Caco-2 (cell line): ENCODE results near the gene PARD3. TPM values are rescaled to one million over a fixed set of nuclear protein-coding genes. Genes with fewer than 3 reads are reported as not detected.

Source experiments
- BruUV-seq: library from RNA; stranded (reverse); fragments of 400-500 nt; replicated peaks from 2 replicates; lab custom pipeline; 2021; lab: Mats Ljungman, UMichigan
- CTCF ChIA-PET: fragments of 300-600 bp; sonication (Branson Sonifier 250); formaldehyde crosslinking; loops from one replicate; lab custom pipeline; 2022; ENCODE audit warnings: antibody characterized with exemption; lab: Charles Lee
- POLR2A ChIA-PET: fragments of 300-600 bp; sonication (Branson Sonifier 250); formaldehyde crosslinking; loops from one replicate; lab custom pipeline; 2022; ENCODE audit warnings: antibody characterized with exemption; lab: Charles Lee
- DNase-seq, 2 experiments: peaks; one replicate each; pipeline versions ENCODE4 v3.0.0 to v3.0.0-alpha.2; 2020 to 2022
- H3K27me3 ChIP-seq: replicated peaks from 2 replicates; pipeline ENCODE4 v1.6.0; 2011; ENCODE audit warnings: low read length; ENCODE audit not compliant: control insufficient read depth, insufficient read depth
- H3K36me3 ChIP-seq: 2 replicates; pipeline ENCODE4 v1.5.1; 2011; ENCODE audit warnings: low read length; ENCODE audit not compliant: control insufficient read depth, insufficient read depth
- H3K4me1 ChIP-seq: fragments of 250-450 bp; sonication (Bioruptor Pico); 2 replicates; pipeline ENCODE4 v1.5.1; 2020; ENCODE audit warnings: mild to moderate bottlenecking
- H3K4me3 ChIP-seq: 2 replicates; pipeline ENCODE4 v1.5.1; 2011; ENCODE audit warnings: low read depth, mild to moderate bottlenecking, control low read depth, low read length
- H3K9me3 ChIP-seq: fragments of 250-450 bp; sonication (Bioruptor Pico); 2 replicates; pipeline ENCODE4 v1.5.1; 2020; ENCODE audit warnings: mild to moderate bottlenecking, moderate library complexity
- H3K27ac Mint-ChIP-seq: one replicate; pipeline ENCODE4 v1.8.0; 2022; ENCODE audit warnings: mixed read lengths; ENCODE audit not compliant: unreplicated experiment
- H3K27me3 Mint-ChIP-seq: one replicate; pipeline ENCODE4 v1.8.0; 2022; ENCODE audit warnings: mixed read lengths; ENCODE audit not compliant: insufficient read depth, unreplicated experiment
- H3K36me3 Mint-ChIP-seq: one replicate; pipeline ENCODE4 v1.8.0; 2022; ENCODE audit warnings: mild to moderate bottlenecking, mixed read lengths; ENCODE audit not compliant: insufficient read depth, unreplicated experiment
- H3K4me1 Mint-ChIP-seq: one replicate; pipeline ENCODE4 v1.8.0; 2022; ENCODE audit warnings: low read depth, mixed read lengths; ENCODE audit not compliant: unreplicated experiment
- H3K4me3 Mint-ChIP-seq: one replicate; pipeline ENCODE4 v1.8.0; 2022; ENCODE audit warnings: mild to moderate bottlenecking, moderate library complexity, mixed read lengths; ENCODE audit not compliant: unreplicated experiment
- H3K9me3 Mint-ChIP-seq: one replicate; pipeline ENCODE4 v1.8.0; 2022; ENCODE audit warnings: mixed read lengths; ENCODE audit not compliant: unreplicated experiment
- CTCF ChIP-seq, 2 experiments: fragments of 200-600 bp in 1 of 2; IDR thresholded peaks; 1 replicate in 1 of 2; 2 replicates in 1 of 2; pipeline versions ENCODE4 v1.5.1 to v1.8.0; 2011 to 2022; ENCODE audit warnings: antibody characterized with exemption in 1 of 2, control low read depth in 1 of 2, inconsistent platforms in 1 of 2, low read depth in 1 of 2, low read length in 1 of 2, mild to moderate bottlenecking in 1 of 2, moderate library complexity in 1 of 2; ENCODE audit not compliant: insufficient read depth in 1 of 2, severe bottlenecking in 1 of 2, unreplicated experiment in 1 of 2
- intact Hi-C: fragments of 100-400 bp; cut with micrococcal nuclease; formaldehyde crosslinking; loops from one replicate; pipeline ENCODE4 v1.10.0; 2022; ENCODE audit not compliant: unreplicated experiment
- total RNA-seq: library from RNA; stranded (reverse); gene quantifications from 2 replicates; pipeline ENCODE4 v1.2.3, GENCODE V29; 2022

The PARD3 gene
- total RNA-seq, 1 experiment from 2014 or later: 80.7 TPM

- TF ChIP-seq CTCF (IDR thresholded peaks at IDR 0.05; ENCODE audit: insufficient read depth in 1 of 2, low read depth in 1 of 2, low read length in 1 of 2, severe bottlenecking in 1 of 2, unreplicated experiment in 1 of 2): no peak
- Histone ChIP-seq H3K4me1 (peaks cover 3% of the 10 kb centered on the region; the same call in 1 of the 2 replicates), H3K9me3 (no peaks in the 10 kb centered on the region), H3K4me3 (no peak overlapping the region), H3K27me3 (no peaks in the 10 kb centered on the region), H3K36me3 (no peaks in the 10 kb centered on the region)
- intact Hi-C loops: no loop called here
- ChIA-PET POLR2A (no interaction called here), CTCF (no interaction called here)
- Mint-ChIP-seq H3K4me1 (peaks cover 15% of the 10 kb centered on the region), H3K27me3 (no peaks in the 10 kb centered on the region), H3K36me3 (peaks cover 13% of the 10 kb centered on the region), H3K4me3 (no peak overlapping the region), H3K27ac (no peak overlapping the region), H3K9me3 (no peaks in the 10 kb centered on the region)
- no peak for DNase-seq
- BruUV-seq: no TSS peak
These were observed 10.8 kb downstream of the PARD3 start for GRCh38 chr10:34804306-34804705.

GRCh38 chr10:34802692-34803091, 12.4 kb downstream of the PARD3 start:
- no peaks in the 10 kb centered on the region for H3K27me3 Mint-ChIP-seq
- Histone ChIP-seq H3K9me3 (no peaks in the 10 kb centered on the region), H3K27me3 (no peaks in the 10 kb centered on the region), H3K36me3 (no peaks in the 10 kb centered on the region; the same call in 1 of the 2 replicates), H3K4me3 (no peak overlapping the region), H3K4me1 (peaks cover 3% of the 10 kb centered on the region; the same call in 1 of the 2 replicates)
- intact Hi-C loops: no loop called here
- H3K36me3 Mint-ChIP-seq: peaks cover 21% of the 10 kb centered on the region
- no TSS peak for BruUV-seq
- peaks cover 5% of the 10 kb centered on the region for H3K4me1 Mint-ChIP-seq
- no peak for DNase-seq
- H3K4me3 Mint-ChIP-seq: no peak overlapping the region
- TF ChIP-seq CTCF (IDR thresholded peaks at IDR 0.05; ENCODE audit: insufficient read depth in 1 of 2, low read depth in 1 of 2, low read length in 1 of 2, severe bottlenecking in 1 of 2, unreplicated experiment in 1 of 2): no peak
- ChIA-PET CTCF (no interaction called here), POLR2A (no interaction called here)
- no peak overlapping the region for H3K27ac Mint-ChIP-seq
- no peaks in the 10 kb centered on the region for H3K9me3 Mint-ChIP-seq

- POLR2A ChIA-PET: no interaction called here
- no peak overlapping the region for H3K4me3 Mint-ChIP-seq
- Histone ChIP-seq H3K36me3 (no peaks in the 10 kb centered on the region; the same call in 1 of the 2 replicates), H3K4me3 (no peak overlapping the region), H3K4me1 (peaks cover 3% of the 10 kb centered on the region; the same call in 1 of the 2 replicates), H3K9me3 (no peaks in the 10 kb centered on the region), H3K27me3 (no peaks in the 10 kb centered on the region)
- no peak for DNase-seq
- intact Hi-C loops: no loop called here
- no peaks in the 10 kb centered on the region for H3K27me3 Mint-ChIP-seq
- H3K9me3 Mint-ChIP-seq: no peaks in the 10 kb centered on the region
- peaks cover 5% of the 10 kb centered on the region for H3K4me1 Mint-ChIP-seq
- no peak overlapping the region for H3K27ac Mint-ChIP-seq
- no peak for TF ChIP-seq CTCF (IDR thresholded peaks at IDR 0.05; ENCODE audit: insufficient read depth in 1 of 2, low read depth in 1 of 2, low read length in 1 of 2, severe bottlenecking in 1 of 2, unreplicated experiment in 1 of 2)
- BruUV-seq: no TSS peak
- CTCF ChIA-PET: interaction anchor here (1.1 kb wide), 1 partner anchor 21 kb away, joined by 3 read pairs; no protein-coding TSS in a partner anchor
- peaks cover 27% of the 10 kb centered on the region for H3K36me3 Mint-ChIP-seq
These were observed 13.9 kb downstream of the PARD3 start for GRCh38 chr10:34801097-34801733.
